ENCODE results near the gene TOX3.

GRCh38 chr16:52439750-52440149 is 107.2 kb downstream of the TOX3 start:
- TF ChIP-seq KAT2B (IDR thresholded peaks at IDR 0.05; ENCODE audit: borderline replicate concordance, low read depth, low read length) (no peak), ZKSCAN1 (IDR thresholded peaks at IDR 0.05; ENCODE audit: low read length) (no peak), CREM (IDR thresholded peaks at IDR 0.05) (no peak), CREM (CRISPR knock-in tag; IDR thresholded peaks at IDR 0.05) (no peak), KLF12 (CRISPR knock-in tag; IDR thresholded peaks at IDR 0.05; ENCODE audit: borderline replicate concordance) (no peak), SIX1 (CRISPR knock-in tag; IDR thresholded peaks at IDR 0.05; ENCODE audit: borderline replicate concordance) (no peak)
